Heart left ventricle (tissue), 16 donors: Measurements from ENCODE around the gene SLC44A1. TPM values are rescaled to one million over a fixed set of nuclear protein-coding genes. Genes with fewer than 3 reads are reported as not detected.
A peak's percentile ranks its signal among the peaks of the same experiment; 100 is the strongest.

Source experiments
- ATAC-seq, 4 donors: fragments of 200-7000 bp; cut with Tn5 transposase; one replicate each; pipeline ENCODE4 v1.9.1; 2020 to 2022; ENCODE audit warnings: moderate library complexity in 4 of 4, mild to moderate bottlenecking in 3 of 4, moderate number of reproducible peaks in 1 of 4
- DNase-seq, 5 donors: peaks; one replicate each; pipeline ENCODE4 v3.0.0-alpha.2; 2020
- H3K27ac ChIP-seq, 12 donors: fragments of 200-600 bp; sonication (generic) in 4 of 12; one replicate each; pipeline versions ENCODE4 v1.5.0 to v1.8.0; 2016 to 2022; ENCODE audit warnings: mild to moderate bottlenecking in 2 of 12
- H3K27me3 ChIP-seq, 9 donors: fragments of 200-600 bp; sonication (generic) in 2 of 9; one replicate each; pipeline versions ENCODE4 v1.5.1 to v1.8.0; 2016 to 2022; ENCODE audit warnings: mild to moderate bottlenecking in 3 of 9
- H3K36me3 ChIP-seq, 9 donors: fragments of 200-600 bp; sonication (generic) in 2 of 9; one replicate each; pipeline versions ENCODE4 v1.5.0 to v1.8.0; 2018 to 2022; ENCODE audit warnings: mild to moderate bottlenecking in 2 of 9
- H3K4me1 ChIP-seq, 12 donors: fragments of 200-600 bp; sonication (generic) in 4 of 12; one replicate each; pipeline versions ENCODE4 v1.5.0 to v1.8.0; 2016 to 2022; ENCODE audit warnings: mild to moderate bottlenecking in 3 of 12
- H3K4me3 ChIP-seq, 12 donors: fragments of 200-600 bp; sonication (generic) in 4 of 12; one replicate each; pipeline versions ENCODE4 v1.5.0 to v1.8.0; 2017 to 2022; ENCODE audit warnings: mild to moderate bottlenecking in 9 of 12, moderate library complexity in 4 of 12
- H3K9me3 ChIP-seq, 12 donors: fragments of 200-600 bp; sonication (generic) in 4 of 12; one replicate each; pipeline versions ENCODE4 v1.5.0 to v1.8.0; 2016 to 2022; ENCODE audit warnings: mild to moderate bottlenecking in 1 of 12
- CTCF ChIP-seq, 12 donors: fragments of 200-600 bp; sonication (generic) in 4 of 12; IDR thresholded peaks; one replicate each; pipeline versions ENCODE4 v1.5.0 to v1.8.0; 2018 to 2022; ENCODE audit warnings: antibody characterized with exemption in 12 of 12, mild to moderate bottlenecking in 5 of 12
- POLR2A ChIP-seq, 2 donors: fragments of 450-650 bp; IDR thresholded peaks; one replicate each; pipeline ENCODE4 v1.6.1; 2017; ENCODE audit warnings: antibody characterized with exemption in 2 of 2, mild to moderate bottlenecking in 2 of 2, moderate library complexity in 2 of 2
- WGBS, 4 donors: extraction: QIAGEN DNeasy Blood & Tissue Kit in 2 of 4; methylation state at CpG; one replicate each; pipeline versions ENCODE4 v1.1.5 to v1.1.7; 2013 to 2018; 5-methylcytosine and 5-hydroxymethylcytosine counted together
- intact Hi-C, 10 donors: fragments of 100-400 bp; cut with DNase I; formaldehyde crosslinking; loops; one replicate each; pipeline versions ENCODE4 v1.11.1 to v1.14.2; 2022
- polyA plus RNA-seq, 2 donors: library from polyadenylated mRNA; stranded (reverse); fragments of 200-250 nt; gene quantifications; one replicate each; pipeline ENCODE4 v1.2.3, GENCODE V29; 2013
- total RNA-seq, 9 donors: library from RNA; depleted of rRNA in 2 of 9; stranded (reverse); fragments of >200 nt in 2 of 9; fragmentation: NEBNext Ultra II Directional in 3 of 9; extraction: Animal tissue kit (Norgen Biotek cat#: 25700) in 3 of 9; gene quantifications; one replicate each; pipeline versions ENCODE4 v1.1.0 to v1.2.4, GENCODE V29; 2016 to 2023
- donor health status: ischemic (EF 13 %, LVEDD 7.1; RV severe dilation, severe dysfunction).
- donor health status: healthy with polysubstance abuse.
- donor health status: DM: no; HTN: yes; CAD: no.
- donor health status: DM: no; HTN: no; CAD: no.
- donor health status: ischemic (EF 25% LVEDD 6.9; RV normal size, moderate dysfunction).
- donor health status: ischemic (EF 25% LVEDD 5.7; RV mildly dilated, moderate dysfunction).
- donor health status: healthy.
- donor health status: DM: yes; HTN: yes; CAD: no.
- donor health status: ischemic (EF 35%, LVEDD 5.7; RV mildly dilated, moderate dysfunction).
- donor health status: nonischemic (EF 11% LVEDD 7.7; RV severe dilation, severe dysfunction).
- donor health status: DM: yes; HTN: yes; CAD: no.
- donor health status: PGD.
- donor health status: ischemic (EF 29% LVEDD 5.4; RV normal size, mild dysfunction).
- donor health status: nonischemic (EF 23%, LVEDD 6.1; RV moderate dilation, normal function).

SLC44A1 gene
- total and polyA plus RNA-seq, 11 donors, result 5.1 to 29.4 (median 21.3) TPM

- no peaks in the 10 kb centered on the region for H3K27me3 ChIP-seq
- TF ChIP-seq CTCF (IDR thresholded peaks at IDR 0.05) (no peak), POLR2A (IDR thresholded peaks at IDR 0.05) (no peak)
- H3K9me3 ChIP-seq, result no peaks in the 10 kb centered on the region
- no peak overlapping the region for H3K27ac ChIP-seq
- no peaks in the 10 kb centered on the region for H3K36me3 ChIP-seq
- ATAC-seq, result no peak
- DNase-seq, result no peak
- no peaks in the 10 kb centered on the region for H3K4me1 ChIP-seq
- intact Hi-C loops, result loop anchor here in 4 of 10 donors (10.0 kb wide), 2 partner anchors 53 to 133 kb away; partner anchors contain the start of gene FKTN (in 2 of the 4)
- 92 to 95% (median 93%) methylated on average over 5 of the region's 5 CpGs for WGBS, 4 donors
- no peak overlapping the region for H3K4me3 ChIP-seq
These were observed 177.4 kb downstream of the SLC44A1 start for GRCh38 chr9:105421864-105422263.

DNA sequence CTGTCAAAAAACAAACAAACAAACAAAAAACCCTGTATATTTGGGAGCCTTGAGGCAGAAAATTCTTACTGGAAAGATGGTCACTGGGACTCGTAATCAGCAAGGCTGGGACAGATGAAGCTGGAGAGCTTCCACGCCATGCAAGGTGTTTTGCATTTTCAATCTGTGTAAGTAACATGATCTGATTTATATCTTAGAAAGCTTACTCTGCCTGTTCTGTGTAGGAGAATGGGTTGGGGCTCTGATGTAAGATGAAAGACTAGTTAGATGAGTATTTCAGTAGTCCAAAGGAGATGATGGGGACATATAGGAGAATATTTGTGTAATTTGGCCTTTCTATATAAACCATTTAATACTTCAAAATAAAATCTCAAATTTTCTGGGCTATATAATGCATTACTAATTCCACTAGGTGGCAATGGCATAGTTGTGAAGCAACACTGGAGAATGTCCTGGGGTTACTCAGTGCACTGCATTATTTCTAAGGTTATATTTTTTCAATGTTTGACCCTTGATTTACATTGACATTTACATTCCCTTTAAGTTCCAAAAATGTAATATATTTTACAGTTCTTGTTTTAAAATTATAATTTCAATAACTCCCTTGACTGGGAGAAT lies 181.5 kb downstream of the SLC44A1 start:
- Histone ChIP-seq H3K4me3 (no peak overlapping the region), H3K27me3 (no peaks in the 10 kb centered on the region), H3K4me1 (no peaks in the 10 kb centered on the region), H3K9me3 (no peaks in the 10 kb centered on the region), H3K36me3 (no peaks in the 10 kb centered on the region), H3K27ac (no peak overlapping the region)
- ATAC-seq (peak in 2 of 4 donors; percentile 44 to 59), DNase-seq (no peak)
- intact Hi-C loops, result loop anchor here in 8 of 10 donors (2.0 to 10.0 kb wide), 4 partner anchors 49 to 129 kb away; partner anchors contain the start of gene FKTN (in 2 of the 8)
- TF ChIP-seq CTCF (IDR thresholded peaks at IDR 0.05) (peak; percentile 31 to 67 (median 46)), POLR2A (IDR thresholded peaks at IDR 0.05) (no peak)
- WGBS, 4 donors, result 69 to 82% (median 74%) methylated on average over 2 of the region's 2 CpGs

DNA sequence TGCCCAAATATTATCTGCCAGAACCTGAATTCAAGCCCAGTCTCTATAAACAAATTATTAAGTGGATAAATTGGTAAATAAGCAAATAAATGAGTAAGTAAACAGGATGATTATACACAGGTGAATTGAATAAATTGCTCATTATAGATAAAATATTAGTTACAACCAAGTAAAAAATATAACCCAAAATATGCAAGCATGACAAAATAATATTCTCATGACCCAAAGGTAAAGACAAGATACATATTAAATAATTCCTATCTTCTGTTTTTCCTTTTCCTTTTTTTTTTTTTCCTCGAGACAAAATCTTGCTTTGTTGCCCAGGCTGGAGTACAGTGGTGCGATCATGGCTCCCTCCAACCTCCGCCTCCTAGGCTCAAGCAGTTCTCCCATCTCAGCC lies 182.2 kb downstream of the SLC44A1 start:
- TF ChIP-seq CTCF (IDR thresholded peaks at IDR 0.05) (no peak), POLR2A (IDR thresholded peaks at IDR 0.05) (no peak)
- Histone ChIP-seq H3K4me1 (peaks cover 0 to 4% (median 0%) of the 10 kb centered on the region in 12 donors), H3K9me3 (no peaks in the 10 kb centered on the region), H3K4me3 (no peak overlapping the region), H3K36me3 (no peaks in the 10 kb centered on the region), H3K27me3 (no peaks in the 10 kb centered on the region), H3K27ac (no peak overlapping the region)
- DNase-seq, result no peak
- WGBS, 4 donors, result 93 to 96% (median 94%) methylated on average over 3 of the region's 3 CpGs
- intact Hi-C loops, result loop anchor here in 8 of 10 donors (2.0 to 10.0 kb wide), 4 partner anchors 48 to 128 kb away; partner anchors contain the start of gene FKTN (in 2 of the 8)
- ATAC-seq, result no peak

DNA sequence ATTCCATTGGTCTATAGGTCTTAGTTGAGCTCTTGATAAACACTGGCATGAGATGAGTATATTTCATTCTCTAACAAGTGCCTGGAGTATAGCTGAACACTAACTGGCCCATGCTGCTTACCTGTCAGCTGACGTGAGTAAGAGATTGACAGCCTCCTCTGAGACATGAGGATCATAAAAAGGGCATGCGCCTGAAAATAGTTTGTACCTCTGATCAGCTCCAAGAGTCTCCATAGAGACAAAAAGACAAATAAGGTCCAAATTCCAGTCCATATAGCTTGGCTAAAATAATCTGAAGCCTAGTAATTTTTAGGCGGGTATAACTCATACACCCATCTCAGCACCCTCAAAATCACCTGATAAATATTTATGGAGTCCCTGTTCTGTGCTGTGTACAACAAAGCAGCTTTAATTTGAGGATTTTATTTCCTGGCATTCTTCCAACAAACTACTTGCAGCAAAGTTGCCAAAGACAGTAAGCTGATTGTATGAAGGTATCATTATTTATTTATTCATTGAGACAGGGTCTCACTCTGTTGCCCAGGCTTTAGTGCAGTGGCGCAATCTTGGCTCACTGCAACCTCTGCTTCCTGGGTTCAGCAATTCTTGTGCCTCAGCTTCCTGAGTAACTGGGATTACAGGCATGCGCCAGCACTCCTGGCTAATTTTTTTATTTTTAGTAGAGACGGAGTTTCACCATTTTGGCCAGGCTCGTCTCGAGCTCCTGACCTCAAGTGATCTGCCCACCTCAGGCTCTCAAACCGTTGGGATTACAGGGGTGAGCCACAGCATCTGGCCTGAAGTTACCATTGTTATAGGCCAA lies 187.2 kb downstream of the SLC44A1 start:
- Histone ChIP-seq H3K4me1 (peaks cover 0 to 6% (median 0%) of the 10 kb centered on the region in 12 donors), H3K36me3 (no peaks in the 10 kb centered on the region), H3K4me3 (no peak overlapping the region), H3K27ac (no peak overlapping the region), H3K27me3 (no peaks in the 10 kb centered on the region), H3K9me3 (no peaks in the 10 kb centered on the region)
- peak in 3 of 4 donors; percentile 69 to 86 (median 79) for ATAC-seq
- WGBS, 4 donors, result 70 to 80% (median 75%) methylated on average over 9 of the region's 9 CpGs
- TF ChIP-seq CTCF (IDR thresholded peaks at IDR 0.05) (no peak), POLR2A (IDR thresholded peaks at IDR 0.05) (no peak)
- DNase-seq, result no peak
- intact Hi-C loops, result loop anchor here in 2 of 10 donors (5.0 to 10.0 kb wide), 2 partner anchors 41 to 283 kb away; no protein-coding TSS in a partner anchor
